Bronchial epithelial cell (primary cell): Measurements from ENCODE around the gene RPL6. TPM values are rescaled to one million over a fixed set of nuclear protein-coding genes. Genes with fewer than 3 reads are reported as not detected.
"Not testable (repeated sequence)": the region's sequence is repeated elsewhere in the genome, so short reads cannot be mapped to it uniquely, and the experiment has no call there.

Experiments
- DNase-seq: peaks from one replicate; pipeline ENCODE4 v3.0.0-alpha.2; 2010; ENCODE audit warnings: low read depth
- FAIRE-seq: peaks from 2 replicates; lab custom pipeline; 2011; peaks lifted over from hg19 to GRCh38; lab: Jason Lieb, UNC
- H3K27me3 ChIP-seq: 2 replicates; pipeline ENCODE4 v1.5.1; 2011; ENCODE audit warnings: low read length; ENCODE audit not compliant: control insufficient read depth, insufficient read depth
- H3K36me3 ChIP-seq: 2 replicates; pipeline ENCODE4 v1.5.1; 2011; ENCODE audit warnings: low read length; ENCODE audit not compliant: control insufficient read depth, insufficient read depth
- H3K4me3 ChIP-seq: 2 replicates; pipeline ENCODE4 v1.5.1; 2011; ENCODE audit warnings: mild to moderate bottlenecking, low read depth, low read length, control low read depth
- total RNA-seq: library from RNA; depleted of rRNA; stranded (reverse); fragments of >200 nt; gene quantifications from 2 replicates; pipeline ENCODE4 v1.2.1, GENCODE V29; 2014
- TF ChIP-seq, protein P1 (sequence below): IDR thresholded peaks from 2 replicates; pipeline ENCODE4 v1.5.1; 2011; ENCODE audit warnings: mild to moderate bottlenecking, moderate library complexity, low read length, control low read depth, inconsistent platforms; ENCODE audit not compliant: insufficient read depth, severe bottlenecking

RPL6 gene
- total RNA-seq, 1 donor from 2014 or later: 1,320 TPM

DNA sequence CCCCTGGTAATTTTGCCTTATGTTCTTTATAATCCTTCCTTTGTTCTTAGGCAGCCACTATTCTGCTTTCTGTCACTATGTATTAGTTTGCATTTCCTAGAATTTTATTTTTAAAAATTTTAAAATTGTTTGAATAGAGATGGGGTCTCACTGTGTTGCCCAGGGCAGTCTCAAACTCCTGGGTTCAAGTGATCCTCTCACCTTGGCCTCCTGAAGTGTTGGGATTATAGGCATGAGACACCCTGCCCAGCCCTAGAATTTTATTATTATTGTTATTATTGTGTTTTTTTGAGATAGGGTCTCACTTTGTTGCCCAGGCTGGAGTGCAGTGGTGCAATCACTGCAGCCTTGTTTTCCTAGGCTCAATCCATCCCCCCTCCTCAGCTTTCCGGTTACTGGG lies 12.0 kb upstream of the RPL6 start:
- DNase-seq (no peak), FAIRE-seq (no peak)
- no peaks in the 10 kb centered on the region for H3K27me3 ChIP-seq
- H3K36me3 ChIP-seq: no peaks in the 10 kb centered on the region
- H3K4me3 ChIP-seq: no peak overlapping the region
- TF ChIP-seq, protein P1, sequence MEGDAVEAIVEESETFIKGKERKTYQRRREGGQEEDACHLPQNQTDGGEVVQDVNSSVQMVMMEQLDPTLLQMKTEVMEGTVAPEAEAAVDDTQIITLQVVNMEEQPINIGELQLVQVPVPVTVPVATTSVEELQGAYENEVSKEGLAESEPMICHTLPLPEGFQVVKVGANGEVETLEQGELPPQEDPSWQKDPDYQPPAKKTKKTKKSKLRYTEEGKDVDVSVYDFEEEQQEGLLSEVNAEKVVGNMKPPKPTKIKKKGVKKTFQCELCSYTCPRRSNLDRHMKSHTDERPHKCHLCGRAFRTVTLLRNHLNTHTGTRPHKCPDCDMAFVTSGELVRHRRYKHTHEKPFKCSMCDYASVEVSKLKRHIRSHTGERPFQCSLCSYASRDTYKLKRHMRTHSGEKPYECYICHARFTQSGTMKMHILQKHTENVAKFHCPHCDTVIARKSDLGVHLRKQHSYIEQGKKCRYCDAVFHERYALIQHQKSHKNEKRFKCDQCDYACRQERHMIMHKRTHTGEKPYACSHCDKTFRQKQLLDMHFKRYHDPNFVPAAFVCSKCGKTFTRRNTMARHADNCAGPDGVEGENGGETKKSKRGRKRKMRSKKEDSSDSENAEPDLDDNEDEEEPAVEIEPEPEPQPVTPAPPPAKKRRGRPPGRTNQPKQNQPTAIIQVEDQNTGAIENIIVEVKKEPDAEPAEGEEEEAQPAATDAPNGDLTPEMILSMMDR: no peak

DNA sequence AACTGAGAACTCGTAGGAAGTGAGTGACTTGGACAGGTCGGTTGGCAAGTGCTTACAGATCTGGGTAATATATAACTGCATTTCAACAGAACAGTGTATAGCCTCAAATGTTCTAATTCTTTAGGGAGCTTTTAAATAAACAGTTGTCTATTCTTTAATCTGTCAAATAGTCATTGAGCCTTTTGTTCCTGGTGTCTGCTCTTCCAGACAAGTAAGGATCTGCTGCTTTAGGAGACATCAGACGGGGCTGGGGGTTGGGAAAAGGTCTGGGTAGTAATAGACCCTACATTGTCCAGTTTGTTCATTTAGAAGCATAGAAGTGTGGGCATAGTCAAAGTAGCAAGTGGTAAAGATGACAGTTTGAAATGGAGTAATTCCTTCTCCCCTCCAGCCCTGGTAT lies 11.3 kb upstream of the RPL6 start:
- DNase-seq: no peak
- FAIRE-seq: no peak
- H3K4me3 ChIP-seq: no peak overlapping the region
- TF ChIP-seq, protein P1: no peak
- H3K27me3 ChIP-seq: no peaks in the 10 kb centered on the region
- H3K36me3 ChIP-seq: no peaks in the 10 kb centered on the region

DNA sequence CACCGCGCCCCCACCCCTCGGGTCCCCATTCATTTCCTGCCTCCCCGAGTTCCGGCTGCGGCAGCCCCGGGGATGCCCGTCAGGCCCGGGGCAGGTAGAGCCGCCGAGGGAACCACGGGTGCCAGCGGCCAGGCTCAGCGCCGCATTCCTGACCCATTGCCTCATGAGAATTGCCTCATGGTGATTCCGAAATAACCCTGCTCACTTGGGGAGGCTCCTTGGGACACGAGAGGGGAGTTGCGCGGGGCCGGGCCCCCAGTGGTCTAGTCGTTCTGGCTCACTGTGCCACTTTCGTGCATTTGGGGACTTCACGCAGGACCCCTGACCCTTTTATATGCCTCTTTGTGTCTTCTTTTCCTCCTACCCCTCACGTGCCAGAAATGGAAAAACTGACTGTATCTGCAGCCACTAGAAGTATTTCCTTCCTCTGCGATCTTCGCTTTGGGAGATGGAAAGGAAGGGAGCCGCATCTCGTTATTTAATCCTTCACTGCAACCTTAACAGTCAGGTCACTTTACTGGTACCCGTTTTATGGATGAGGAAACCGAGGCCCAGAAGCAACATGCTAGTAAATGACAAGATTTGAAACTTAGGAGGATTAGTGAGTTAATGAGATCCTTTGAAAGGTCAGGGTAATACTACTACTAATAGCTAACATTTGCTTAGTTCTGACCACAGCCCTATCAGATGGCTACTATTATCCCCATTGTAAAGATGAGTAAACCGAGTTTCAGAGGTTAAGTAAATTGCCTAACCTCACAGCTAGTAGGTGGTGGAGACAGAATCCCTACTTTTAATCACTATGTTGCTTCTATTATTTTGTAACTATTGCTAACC lies 10.1 kb upstream of the RPL6 start:
- Histone ChIP-seq H3K36me3 (no peaks in the 10 kb centered on the region), H3K4me3 (peak overlapping the region; percentile 94), H3K27me3 (no peaks in the 10 kb centered on the region)
- TF ChIP-seq, protein P1: no peak
- DNase-seq (peak; percentile 80), FAIRE-seq (no peak)

DNA sequence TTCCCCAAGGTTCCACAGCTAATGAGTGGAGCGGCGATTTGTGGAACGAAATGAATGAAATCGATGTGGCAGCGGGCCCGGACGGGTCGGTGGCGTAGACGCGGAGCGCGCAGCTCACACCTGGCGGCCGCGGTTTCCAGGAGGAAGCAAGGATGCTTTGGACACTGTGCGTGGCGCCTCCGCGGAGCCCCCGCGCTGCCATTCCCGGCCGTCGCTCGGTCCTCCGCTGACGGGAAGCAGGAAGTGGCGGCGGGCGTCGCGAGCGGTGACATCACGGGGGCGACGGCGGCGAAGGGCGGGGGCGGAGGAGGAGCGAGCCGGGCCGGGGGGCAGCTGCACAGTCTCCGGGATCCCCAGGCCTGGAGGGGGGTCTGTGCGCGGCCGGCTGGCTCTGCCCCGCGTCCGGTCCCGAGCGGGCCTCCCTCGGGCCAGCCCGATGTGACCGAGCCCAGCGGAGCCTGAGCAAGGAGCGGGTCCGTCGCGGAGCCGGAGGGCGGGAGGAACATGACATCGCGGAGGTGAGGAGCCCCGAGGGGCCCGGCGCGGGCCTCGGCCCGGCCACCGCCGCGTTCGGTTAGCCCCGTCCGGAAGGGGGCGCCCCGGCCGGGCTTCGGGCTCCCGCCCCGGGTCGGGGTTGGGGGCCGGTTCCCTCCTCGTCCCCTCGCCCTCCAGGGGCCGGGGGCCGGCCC lies 9.3 kb upstream of the RPL6 start, which contains the start of gene PTPN11:
PTPN11 (plus strand) TSS at position 340 of the 689 bp plus-strand sequence; CDS start at position 505, 165 bp downstream.
- DNase-seq (peak; percentile 54), FAIRE-seq (no peak)
- TF ChIP-seq, protein P1: peak; percentile 57
- H3K36me3 ChIP-seq: no peaks in the 10 kb centered on the region
- no peaks in the 10 kb centered on the region for H3K27me3 ChIP-seq
- peak within 1 kb of the TSS; percentile 94 for H3K4me3 ChIP-seq

DNA sequence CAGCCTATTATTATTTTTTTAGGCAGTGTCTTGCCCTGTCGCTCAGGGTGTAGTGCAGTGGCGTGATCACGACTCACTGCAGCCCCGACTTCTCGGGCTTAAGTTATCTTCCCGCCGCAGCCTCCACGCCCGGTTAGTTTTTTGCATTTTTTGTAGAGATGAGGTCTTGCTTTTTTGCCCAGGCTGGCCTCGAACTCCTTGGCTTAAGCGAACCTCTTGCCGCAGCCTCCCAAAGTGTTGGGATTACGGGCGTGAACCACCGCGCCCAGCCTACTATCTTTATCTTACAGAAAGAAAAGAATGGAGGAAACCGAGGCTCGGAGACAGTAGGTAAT lies 8.8 kb upstream of the RPL6 start:
- H3K27me3 ChIP-seq: no peaks in the 10 kb centered on the region
- FAIRE-seq (no peak), DNase-seq (no peak)
- no peaks in the 10 kb centered on the region for H3K36me3 ChIP-seq
- TF ChIP-seq, protein P1: no peak
- H3K4me3 ChIP-seq: peak overlapping the region; percentile 94

DNA sequence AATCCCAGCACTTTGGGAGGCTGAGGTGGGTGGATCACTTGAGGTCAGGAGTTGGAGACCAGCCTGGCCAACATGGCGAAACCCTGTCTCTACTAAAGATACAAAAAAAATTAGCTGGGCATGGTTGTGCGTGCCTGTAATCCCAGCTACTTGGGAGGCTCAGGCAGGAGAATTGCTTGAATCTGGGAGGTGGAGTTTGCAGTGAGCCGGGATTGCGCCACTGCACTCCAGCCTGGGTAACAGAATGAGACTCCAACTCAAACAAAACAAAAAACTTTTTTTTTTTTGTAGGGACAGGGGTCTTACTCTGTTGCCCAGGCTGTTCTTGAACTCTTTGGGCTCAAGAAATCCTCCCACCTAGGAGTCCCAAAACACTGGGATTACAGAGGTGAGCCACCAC lies 6.1 kb upstream of the RPL6 start:
- H3K4me3 ChIP-seq, H3K27me3 ChIP-seq, DNase-seq, FAIRE-seq, H3K36me3 ChIP-seq: not testable (repeated sequence)
